IMR-90 (cell line): ENCODE measurements around the gene KRT7. TPM values are rescaled to one million over a fixed set of nuclear protein-coding genes. Genes with fewer than 3 reads are reported as not detected.

Source experiments
- ATAC-seq: fragments of 200-7000 bp; cut with Tn5 transposase; 2 replicates; pipeline ENCODE4 v1.9.1; 2020; ENCODE audit warnings: low read depth, mild to moderate bottlenecking, moderate library complexity
- BruUV-seq: library from RNA; stranded (reverse); fragments of 400-500 nt; replicated peaks from 2 replicates; lab custom pipeline; 2021; lab: Mats Ljungman, UMichigan
- CTCF ChIA-PET: fragments of 300-600 bp; formaldehyde crosslinking; extraction: SDS; loops from one replicate; lab custom pipeline; 2021; ENCODE audit warnings: antibody characterized with exemption; lab: Yijun Ruan, JAX
- POLR2A ChIA-PET: fragments of 300-600 bp; sonication (Branson Sonifier 250); formaldehyde crosslinking; loops from one replicate; lab custom pipeline; 2022; ENCODE audit warnings: antibody characterized with exemption; ENCODE audit not compliant: unreplicated experiment; lab: Charles Lee
- DNase-seq: peaks from one replicate; pipeline ENCODE4 v3.0.0; 2013
- H2AFZ ChIP-seq: replicated peaks from 2 replicates; pipeline ENCODE3; 2013; ENCODE audit warnings: low read length, mild to moderate bottlenecking; ENCODE audit not compliant: poor library complexity
- H2AK5ac ChIP-seq: 2 replicates; pipeline ENCODE4 v1.6.1; 2013; ENCODE audit warnings: low read depth, low read length, inconsistent platforms
- H2AK9ac ChIP-seq: replicated peaks from 2 replicates; pipeline ENCODE3; 2013; ENCODE audit warnings: mild to moderate bottlenecking, low read depth, low read length, moderate library complexity; ENCODE audit not compliant: poor library complexity
- H2BK120ac ChIP-seq: 2 replicates; pipeline ENCODE4 v1.6.1; 2013; ENCODE audit warnings: low read depth, low read length, inconsistent platforms
- H2BK15ac ChIP-seq: 3 replicates; pipeline ENCODE4 v1.6.1; 2013; ENCODE audit warnings: low read depth, low read length, inconsistent platforms
- H2BK20ac ChIP-seq: 2 replicates; pipeline ENCODE4 v1.6.1; 2013; ENCODE audit warnings: low read depth, mild to moderate bottlenecking, inconsistent platforms, low read length, moderate library complexity
- H2BK5ac ChIP-seq: 2 replicates; pipeline ENCODE4 v1.6.1; 2013; ENCODE audit warnings: mild to moderate bottlenecking, low read depth, low read length, inconsistent platforms; ENCODE audit not compliant: poor library complexity, severe bottlenecking
- H3K14ac ChIP-seq: replicated peaks from 2 replicates; pipeline ENCODE4 v1.6.1; 2013; ENCODE audit warnings: low read depth, low read length, inconsistent platforms
- H3K18ac ChIP-seq: 2 replicates; pipeline ENCODE4 v1.6.1; 2013; ENCODE audit warnings: low read depth, low read length, control low read depth
- H3K23ac ChIP-seq: 2 replicates; pipeline ENCODE4 v1.6.1; 2013; ENCODE audit warnings: low read depth, low read length, inconsistent platforms
- H3K27ac ChIP-seq: 2 replicates; pipeline ENCODE4 v1.5.1; 2013; ENCODE audit warnings: mild to moderate bottlenecking, control low read depth, low read length; ENCODE audit not compliant: insufficient read depth
- H3K27me3 ChIP-seq: 2 replicates; pipeline ENCODE4 v1.6.1; 2013; ENCODE audit warnings: low read length; ENCODE audit not compliant: control insufficient read depth, insufficient read depth
- H3K36me3 ChIP-seq: 2 replicates; pipeline ENCODE4 v1.6.1; 2013; ENCODE audit warnings: low read length, mixed read lengths; ENCODE audit not compliant: control insufficient read depth, insufficient read depth
- H3K4ac ChIP-seq: 2 replicates; pipeline ENCODE4 v1.6.1; 2013; ENCODE audit warnings: low read depth, low read length, inconsistent platforms
- H3K4me1 ChIP-seq: 2 replicates; pipeline ENCODE4 v1.6.1; 2013; ENCODE audit warnings: low read length, mixed read lengths; ENCODE audit not compliant: control insufficient read depth, insufficient read depth
- H3K4me2 ChIP-seq: 2 replicates; pipeline ENCODE4 v1.6.1; 2013; ENCODE audit warnings: low read depth, mild to moderate bottlenecking, control low read depth, low read length, moderate library complexity
- H3K4me3 ChIP-seq: 2 replicates; pipeline ENCODE4 v1.5.1; 2013; ENCODE audit warnings: low read depth, mild to moderate bottlenecking, control low read depth, low read length, moderate library complexity; ENCODE audit not compliant: insufficient read depth
- H3K56ac ChIP-seq: 2 replicates; pipeline ENCODE4 v1.6.1; 2013; ENCODE audit warnings: low read length, inconsistent platforms; ENCODE audit not compliant: insufficient read depth; ENCODE audit errors: extremely low read depth
- H3K79me1 ChIP-seq, 2 experiments: 2 replicates each; pipeline ENCODE4 v1.6.1; 2013; ENCODE audit warnings: low read length in 2 of 2, inconsistent platforms in 1 of 2, low read depth in 1 of 2
- H3K9ac ChIP-seq: 2 replicates; pipeline ENCODE4 v1.6.1; 2013; ENCODE audit warnings: low read depth, low read length, control low read depth
- H3K9me1 ChIP-seq: 2 replicates; pipeline ENCODE4 v1.6.1; 2013; ENCODE audit warnings: low read length, inconsistent platforms; ENCODE audit not compliant: insufficient read depth
- H3K9me3 ChIP-seq: 2 replicates; pipeline ENCODE4 v1.6.1; 2013; ENCODE audit warnings: low read length; ENCODE audit not compliant: control insufficient read depth, insufficient read depth
- H4K20me1 ChIP-seq: 2 replicates; pipeline ENCODE4 v1.6.1; 2013; ENCODE audit warnings: low read length, inconsistent platforms; ENCODE audit not compliant: insufficient read depth
- H4K5ac ChIP-seq: 2 replicates; pipeline ENCODE4 v1.6.1; 2013; ENCODE audit warnings: mild to moderate bottlenecking, low read depth, low read length, control low read depth
- H4K8ac ChIP-seq, 2 experiments: 2 replicates each; pipeline ENCODE4 v1.6.1; 2013; ENCODE audit warnings: low read depth in 2 of 2, low read length in 2 of 2, control low read depth in 1 of 2, inconsistent platforms in 1 of 2
- H4K91ac ChIP-seq: 2 replicates; pipeline ENCODE4 v1.6.1; 2013; ENCODE audit warnings: low read depth, low read length, inconsistent platforms; ENCODE audit not compliant: insufficient read depth
- BHLHE40 ChIP-seq: fragments of 150-350 bp; IDR thresholded peaks from 2 replicates; pipeline ENCODE4 v1.6.1; 2016; ENCODE audit warnings: mild to moderate bottlenecking, low read depth, low read length
- CEBPB ChIP-seq: IDR thresholded peaks from 2 replicates; pipeline ENCODE4 v1.6.1; 2012; ENCODE audit warnings: low read depth, low read length, improper control_type of control experiment
- CHD1 ChIP-seq: IDR thresholded peaks from 2 replicates; pipeline ENCODE4 v1.6.1; 2012; ENCODE audit warnings: low read depth, low read length, improper control_type of control experiment
- FOS ChIP-seq: fragments of 150-350 bp; IDR thresholded peaks from 2 replicates; pipeline ENCODE4 v1.6.1; 2016; ENCODE audit warnings: low read depth, low read length
- MAFK ChIP-seq: IDR thresholded peaks from 2 replicates; pipeline ENCODE4 v1.6.1; 2012; ENCODE audit warnings: low read depth, low read length, improper control_type of control experiment
- MAZ ChIP-seq: IDR thresholded peaks from 2 replicates; pipeline ENCODE4 v1.6.1; 2012; ENCODE audit warnings: low read depth, mild to moderate bottlenecking, low read length, improper control_type of control experiment, moderate library complexity, borderline replicate concordance
- MXI1 ChIP-seq: IDR thresholded peaks from 2 replicates; pipeline ENCODE4 v1.6.1; 2012; ENCODE audit warnings: low read depth, mild to moderate bottlenecking, low read length, moderate library complexity, borderline replicate concordance
- NFE2L2 ChIP-seq: fragments of 150-350 bp; IDR thresholded peaks from 2 replicates; pipeline ENCODE4 v1.6.1; 2016; ENCODE audit warnings: low read depth, mild to moderate bottlenecking, low read length
- POLR2A ChIP-seq: IDR thresholded peaks from 2 replicates; pipeline ENCODE4 v1.6.1; 2012; ENCODE audit warnings: mild to moderate bottlenecking, low read depth, low read length
- RCOR1 ChIP-seq: IDR thresholded peaks from 2 replicates; pipeline ENCODE4 v1.6.1; 2012; ENCODE audit warnings: mild to moderate bottlenecking, low read length, improper control_type of control experiment; ENCODE audit not compliant: insufficient replicate concordance
- RFX5 ChIP-seq: IDR thresholded peaks from 2 replicates; pipeline ENCODE4 v1.8.0; 2012; ENCODE audit warnings: low read depth, mild to moderate bottlenecking, low read length, moderate library complexity
- SMC3 ChIP-seq: fragments of 150-350 bp; IDR thresholded peaks from 2 replicates; pipeline ENCODE4 v1.6.1; 2016; ENCODE audit warnings: low read depth, mild to moderate bottlenecking, antibody characterized with exemption, low read length, moderate library complexity
- WGBS, 2 experiments: methylation state at CpG; one replicate each; pipeline versions ENCODE4 v1.1.5 to v1.1.7; 2013; ENCODE audit warnings: missing lambda C conversion rate in 2 of 2; ENCODE audit not compliant: insufficient read length in 1 of 2; ENCODE audit errors: extremely low coverage in 2 of 2; 5-methylcytosine and 5-hydroxymethylcytosine counted together
- dilution Hi-C: fragments of 300-500 bp; cut with HindIII; formaldehyde crosslinking; loops from one replicate; pipeline ENCODE4 v1.14.3; 2018; ENCODE audit warnings: low sequenced_read_pairs; ENCODE audit not compliant: unreplicated experiment
- in situ Hi-C: fragments of 300-500 bp; cut with MboI; formaldehyde crosslinking; loops from 3 replicates; pipeline ENCODE4 v1.14.3; 2019; ENCODE audit warnings: low sequenced_read_pairs, inconsistent platforms, mixed read lengths
- intact Hi-C: fragments of 100-400 bp; cut with micrococcal nuclease; formaldehyde crosslinking; loops from 2 replicates; pipeline ENCODE4 v1.10.0; 2022
- polyA plus RNA-seq, 3 experiments: library from polyadenylated mRNA; depleted of rRNA; stranded (reverse); fragments of >200 nt; gene quantifications; 2 replicates each; pipeline ENCODE4 v1.2.3, GENCODE V29; 2012; ENCODE audit warnings: low replicate concordance in 1 of 3
- total RNA-seq: library from RNA; depleted of rRNA; stranded (reverse); fragments of >200 nt; gene quantifications from 2 replicates; pipeline ENCODE4 v1.2.3, GENCODE V29; 2012
- TF ChIP-seq, protein P1 (sequence below): conservative IDR thresholded peaks from 2 replicates; pipeline ENCODE4 v1.5.1; 2012; ENCODE audit warnings: mild to moderate bottlenecking, low read depth, low read length, improper control_type of control experiment
- TF ChIP-seq, protein P2 (sequence below): fragments of 150-350 bp; IDR thresholded peaks from 2 replicates; pipeline ENCODE4 v1.6.1; 2017; ENCODE audit warnings: mild to moderate bottlenecking, antibody characterized with exemption, low read length, low read depth
- TF ChIP-seq, protein P3 (sequence below): fragments of 150-350 bp; IDR thresholded peaks from 2 replicates; pipeline ENCODE4 v1.6.1; 2016; ENCODE audit warnings: low read depth, mild to moderate bottlenecking, low read length, moderate library complexity, borderline replicate concordance

KRT7 gene
- total and polyA plus RNA-seq, 2 of the 4 experiments (the other 2 are of a cell fraction), result 0.54 to 1.7 TPM

DNA sequence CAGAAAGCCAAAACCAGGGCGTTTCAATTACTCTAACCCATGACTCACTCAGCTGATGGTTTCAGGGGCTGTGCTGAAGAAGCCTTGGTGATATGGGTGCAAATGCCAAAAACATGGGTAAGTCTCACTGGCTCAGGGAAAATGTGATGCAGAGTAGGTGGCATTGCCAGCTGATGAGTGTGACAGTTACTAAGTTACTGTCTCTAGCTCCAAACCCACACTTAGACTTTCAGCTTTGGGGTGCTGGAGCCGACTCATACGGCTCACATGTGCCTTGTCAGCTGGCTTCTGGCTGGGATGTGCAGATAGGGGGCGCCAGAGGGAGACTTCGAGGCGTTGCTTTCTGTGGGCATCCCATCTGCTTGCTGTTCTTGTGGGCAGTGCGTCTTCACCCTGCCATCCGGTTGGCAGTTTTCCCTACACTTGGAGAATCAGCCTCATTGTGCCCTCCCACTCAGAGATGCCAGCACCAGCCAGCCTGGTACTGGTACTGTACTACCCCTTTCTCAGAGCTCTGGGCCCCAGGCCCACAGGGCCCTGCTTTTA is 11.1 kb upstream of the KRT7 start:
- WGBS, 2 experiments, result 6% methylated on average over 3 of the region's 8 CpGs; no CpG with 5 or more reads in 1 of the 2 experiments
- Histone ChIP-seq H3K23ac (peak overlapping the region; percentile 56), H2BK15ac (peak overlapping the region; percentile 80; the same call in 2 of the 3 replicates), H3K14ac (peak overlapping the region; percentile 82), H2AK5ac (peak overlapping the region; percentile 81; the same call in 1 of the 2 replicates), H2BK5ac (no peak overlapping the region), H3K4me3 (no peak overlapping the region), H3K9ac (no peak overlapping the region), H3K4me1 (peaks cover 9% of the 10 kb centered on the region; the same call in 1 of the 2 replicates), H3K9me1 (peaks cover 19% of the 10 kb centered on the region), H3K56ac (no peak overlapping the region), H3K36me3 (no peaks in the 10 kb centered on the region), H3K79me1 (no peaks in the 10 kb centered on the region), H3K18ac (no peak overlapping the region), H3K9me3 (peaks cover 2% of the 10 kb centered on the region), H2AK9ac (peak overlapping the region; percentile 17), H3K4ac (peak overlapping the region; percentile 81), H3K4me2 (no peak overlapping the region), H4K5ac (no peak overlapping the region), H4K91ac (peak overlapping the region; percentile 55), H2BK120ac (peak overlapping the region; percentile 67), H3K27ac (no peak overlapping the region), H4K8ac (peak overlapping the region in 1 of 2 experiments; percentile 19; a peak in 1 of 4 replicates), H4K20me1 (no peaks in the 10 kb centered on the region), H2BK20ac (peak overlapping the region; percentile 83), H2AFZ (peak overlapping the region; percentile 1), H3K27me3 (no peaks in the 10 kb centered on the region)
- intact Hi-C loops (loop anchor here (1.0 kb wide), 1 partner anchor 102 kb away; no protein-coding TSS in a partner anchor), dilution Hi-C loops (no loop called here), in situ Hi-C loops (no loop called here)
- CTCF ChIA-PET, result interaction anchor here (1.3 to 4.0 kb wide), 3 partner anchors 57 to 116 kb away, joined by 3 to 14 read pairs (median 8); no protein-coding TSS in a partner anchor
- ATAC-seq (peak; percentile 37), DNase-seq (peak; percentile 25)
- POLR2A ChIA-PET, result no interaction called here
- BruUV-seq, result no TSS peak
- TF ChIP-seq, protein P1, sequence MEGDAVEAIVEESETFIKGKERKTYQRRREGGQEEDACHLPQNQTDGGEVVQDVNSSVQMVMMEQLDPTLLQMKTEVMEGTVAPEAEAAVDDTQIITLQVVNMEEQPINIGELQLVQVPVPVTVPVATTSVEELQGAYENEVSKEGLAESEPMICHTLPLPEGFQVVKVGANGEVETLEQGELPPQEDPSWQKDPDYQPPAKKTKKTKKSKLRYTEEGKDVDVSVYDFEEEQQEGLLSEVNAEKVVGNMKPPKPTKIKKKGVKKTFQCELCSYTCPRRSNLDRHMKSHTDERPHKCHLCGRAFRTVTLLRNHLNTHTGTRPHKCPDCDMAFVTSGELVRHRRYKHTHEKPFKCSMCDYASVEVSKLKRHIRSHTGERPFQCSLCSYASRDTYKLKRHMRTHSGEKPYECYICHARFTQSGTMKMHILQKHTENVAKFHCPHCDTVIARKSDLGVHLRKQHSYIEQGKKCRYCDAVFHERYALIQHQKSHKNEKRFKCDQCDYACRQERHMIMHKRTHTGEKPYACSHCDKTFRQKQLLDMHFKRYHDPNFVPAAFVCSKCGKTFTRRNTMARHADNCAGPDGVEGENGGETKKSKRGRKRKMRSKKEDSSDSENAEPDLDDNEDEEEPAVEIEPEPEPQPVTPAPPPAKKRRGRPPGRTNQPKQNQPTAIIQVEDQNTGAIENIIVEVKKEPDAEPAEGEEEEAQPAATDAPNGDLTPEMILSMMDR, result peak; percentile 50
- TF ChIP-seq BHLHE40 (no peak), RFX5 (no peak), FOS (0 out of 2 replicates have a peak, but pooled peaks have one; percentile 15), CHD1 (no peak), NFE2L2 (no peak), MAFK (no peak), MXI1 (no peak), MAZ (no peak), CEBPB (no peak), SMC3 (0 out of 2 replicates have a peak, but pooled peaks have one; percentile 14), POLR2A (no peak), RCOR1 (no peak)
- TF ChIP-seq, protein P2, sequence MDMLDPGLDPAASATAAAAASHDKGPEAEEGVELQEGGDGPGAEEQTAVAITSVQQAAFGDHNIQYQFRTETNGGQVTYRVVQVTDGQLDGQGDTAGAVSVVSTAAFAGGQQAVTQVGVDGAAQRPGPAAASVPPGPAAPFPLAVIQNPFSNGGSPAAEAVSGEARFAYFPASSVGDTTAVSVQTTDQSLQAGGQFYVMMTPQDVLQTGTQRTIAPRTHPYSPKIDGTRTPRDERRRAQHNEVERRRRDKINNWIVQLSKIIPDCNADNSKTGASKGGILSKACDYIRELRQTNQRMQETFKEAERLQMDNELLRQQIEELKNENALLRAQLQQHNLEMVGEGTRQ, result peak; percentile 36; the same call in 1 of the 2 replicates
- TF ChIP-seq, protein P3, sequence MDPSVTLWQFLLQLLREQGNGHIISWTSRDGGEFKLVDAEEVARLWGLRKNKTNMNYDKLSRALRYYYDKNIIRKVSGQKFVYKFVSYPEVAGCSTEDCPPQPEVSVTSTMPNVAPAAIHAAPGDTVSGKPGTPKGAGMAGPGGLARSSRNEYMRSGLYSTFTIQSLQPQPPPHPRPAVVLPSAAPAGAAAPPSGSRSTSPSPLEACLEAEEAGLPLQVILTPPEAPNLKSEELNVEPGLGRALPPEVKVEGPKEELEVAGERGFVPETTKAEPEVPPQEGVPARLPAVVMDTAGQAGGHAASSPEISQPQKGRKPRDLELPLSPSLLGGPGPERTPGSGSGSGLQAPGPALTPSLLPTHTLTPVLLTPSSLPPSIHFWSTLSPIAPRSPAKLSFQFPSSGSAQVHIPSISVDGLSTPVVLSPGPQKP, result no peak
